ENCODE measurements around the gene CMTM6.

The CMTM6 gene

GRCh38 chr3:32511005-32511404, 8.4 kb upstream of the CMTM6 start:
- TF ChIP-seq CTCF (IDR thresholded peaks at IDR 0.05; ENCODE audit: control insufficient read depth, insufficient read depth, low read depth, low read length, missing control alignments) = no peak
- no peak for DNase-seq (ENCODE audit: low read depth)
- no peak overlapping the region for H3K4me3 ChIP-seq (ENCODE audit: control insufficient read depth, low read depth, low read length)

- no peak for DNase-seq (ENCODE audit: low read depth)
- peak; percentile 73 for TF ChIP-seq CTCF (IDR thresholded peaks at IDR 0.05; ENCODE audit: control insufficient read depth, insufficient read depth, low read depth, low read length, missing control alignments)
Observed at GRCh38 chr3:32510075-32510724, 7.5 kb upstream of the CMTM6 start.

GRCh38 chr3:32508711-32509110, 6.1 kb upstream of the CMTM6 start:
- DNase-seq (ENCODE audit: low read depth) = no peak
- no peak overlapping the region for H3K4me3 ChIP-seq (ENCODE audit: control insufficient read depth, low read depth, low read length)
- no peak for TF ChIP-seq CTCF (IDR thresholded peaks at IDR 0.05; ENCODE audit: control insufficient read depth, insufficient read depth, low read depth, low read length, missing control alignments)

More at GRCh38 chr3:32510075-32510724, 7.5 kb upstream of the CMTM6 start:
- no peak overlapping the region for H3K4me3 ChIP-seq (ENCODE audit: control insufficient read depth, low read depth, low read length)

DNA sequence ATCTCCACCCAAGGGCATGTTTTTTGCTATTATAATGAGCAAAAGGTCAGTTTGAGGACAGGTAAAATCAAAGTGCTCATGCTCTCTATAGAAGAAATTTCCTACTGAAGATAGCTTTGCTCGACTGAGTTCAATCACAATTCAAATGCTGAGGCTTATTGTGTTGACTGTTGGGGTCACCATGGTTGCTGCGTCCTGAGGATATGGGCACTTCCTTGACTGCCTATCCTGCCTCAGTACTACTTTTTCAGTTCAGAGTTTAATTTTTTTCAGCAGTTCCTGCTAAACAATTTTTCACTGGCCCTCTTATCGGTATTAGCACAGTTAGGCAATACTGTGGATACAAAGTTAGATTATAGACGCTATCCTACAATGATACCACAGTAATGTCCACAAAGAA, 3.8 kb upstream of the CMTM6 start:
- DNase-seq (ENCODE audit: low read depth) = no peak
- no peak overlapping the region for H3K4me3 ChIP-seq (ENCODE audit: control insufficient read depth, low read depth, low read length)
- no peak for TF ChIP-seq CTCF (IDR thresholded peaks at IDR 0.05; ENCODE audit: control insufficient read depth, insufficient read depth, low read depth, low read length, missing control alignments)

GRCh38 chr3:32502946-32503286, 264 bp upstream of the CMTM6 start:
- TF ChIP-seq CTCF (IDR thresholded peaks at IDR 0.05; ENCODE audit: control insufficient read depth, insufficient read depth, low read depth, low read length, missing control alignments) = no peak
- DNase-seq (ENCODE audit: low read depth) = no peak
- peak overlapping the region; percentile 83 for H3K4me3 ChIP-seq (ENCODE audit: control insufficient read depth, low read depth, low read length)

DNA sequence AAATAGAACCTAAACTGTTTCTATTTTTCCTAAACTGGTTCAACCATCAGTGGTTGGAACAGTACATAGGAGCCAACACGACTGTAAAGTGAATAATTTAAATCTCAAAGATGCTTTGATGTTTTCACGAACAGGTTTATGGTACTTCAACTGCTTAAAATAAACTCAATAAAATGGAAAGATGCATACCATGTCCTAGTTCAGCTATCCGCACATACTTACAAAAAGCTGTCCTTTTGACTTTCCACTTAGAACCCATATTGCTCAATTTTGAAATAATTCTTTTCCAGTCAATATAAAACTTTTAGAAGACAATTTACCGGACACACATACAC, 902 bp downstream of the CMTM6 start:
- peak overlapping the region; percentile 83 for H3K4me3 ChIP-seq (ENCODE audit: control insufficient read depth, low read depth, low read length)
- no peak for TF ChIP-seq CTCF (IDR thresholded peaks at IDR 0.05; ENCODE audit: control insufficient read depth, insufficient read depth, low read depth, low read length, missing control alignments)
- DNase-seq (ENCODE audit: low read depth) = no peak

All from AG09309 (cell line).